ENCODE measurements around the gene CREBRF. TPM values are rescaled to one million over a fixed set of nuclear protein-coding genes. Genes with fewer than 3 reads are reported as not detected.

Gene CREBRF
- polyA plus RNA-seq, 3 donors, result 23.1 to 27.6 (median 23.6) TPM

- peaks cover 78% of the 10 kb centered on the region for H3K4me1 Mint-ChIP-seq
- Histone ChIP-seq H3K27me3 (ENCODE audit: control insufficient read depth in 2 of 2, insufficient read depth in 2 of 2, low read length in 2 of 2) (no peaks in the 10 kb centered on the region), H3K9ac (ENCODE audit: insufficient read depth, low read length, poor library complexity, severe bottlenecking) (no peak overlapping the region), H3K79me2 (ENCODE audit: insufficient read depth, low read length) (peaks cover 99% of the 10 kb centered on the region), H3K4me2 (replicated peaks; ENCODE audit: extremely low read depth, low read length, poor library complexity, severe bottlenecking) (peak overlapping the region; percentile 46), H3K36me3 (replicated peaks in 1 of 2; ENCODE audit: control insufficient read depth in 1 of 2, insufficient read depth in 2 of 2, low read length in 2 of 2) (no peaks in the 10 kb centered on the region), H2AFZ (ENCODE audit: insufficient read depth, low read depth, low read length, poor library complexity, severe bottlenecking) (no peak overlapping the region), H3K4me1 (ENCODE audit: control insufficient read depth in 1 of 2, insufficient read depth in 2 of 2, low read length in 2 of 2) (peaks cover 76 to 82% of the 10 kb centered on the region in 2 donors), H4K20me1 (ENCODE audit: insufficient read depth, low read length) (peaks cover 94% of the 10 kb centered on the region), H3K27ac (ENCODE audit: low read depth in 1 of 2, low read length in 2 of 2) (peak overlapping the region; percentile 55 to 92), H3K4me3 (replicated peaks in 1 of 3; ENCODE audit: low read depth in 2 of 3, low read length in 3 of 3) (no peak overlapping the region), H3K9me3 (replicated peaks in 1 of 2; ENCODE audit: control insufficient read depth in 1 of 2, insufficient read depth in 1 of 2, low read length in 2 of 2) (no peaks in the 10 kb centered on the region)
- peak overlapping the region; percentile 8 to 33 for H3K4me3 Mint-ChIP-seq
- intact Hi-C loops (cut with micrococcal nuclease), result loop anchor here (5.0 kb wide), 1 partner anchor 46 kb away; the partner anchor contains the start of gene CREBRF (in 2 of the 2)
- H3K9me3 Mint-ChIP-seq, result peaks cover 0 to 2% (median 0%) of the 10 kb centered on the region in 7 donors
- H3K27ac Mint-ChIP-seq, result peak overlapping the region; percentile 64 to 92 (median 89)
- 90% methylated on average over 6 of the region's 11 CpGs for WGBS (ENCODE audit: insufficient coverage)
- H3K36me3 Mint-ChIP-seq, result peaks cover 2 to 13% of the 10 kb centered on the region in 2 donors
- peak; percentile 66 for TF ChIP-seq CTCF (IDR thresholded peaks at IDR 0.05)
- no peaks in the 10 kb centered on the region for H3K27me3 Mint-ChIP-seq (ENCODE audit: low read depth in 3 of 3)
- peak; percentile 36 to 82 (median 69) for DNase-seq
These were observed 45.3 kb upstream of the CREBRF start for GRCh38 chr5:173010547-173011464.

GRCh38 chr5:173011566-173011965 lies 44.6 kb upstream of the CREBRF start:
- peak overlapping the region; percentile 46 for H3K4me2 ChIP-seq (replicated peaks; ENCODE audit: extremely low read depth, low read length, poor library complexity, severe bottlenecking)
- H3K27me3 ChIP-seq (ENCODE audit: control insufficient read depth in 2 of 2, insufficient read depth in 2 of 2, low read length in 2 of 2), result no peaks in the 10 kb centered on the region
- Mint-ChIP-seq H3K4me1 (peaks cover 82% of the 10 kb centered on the region), H3K4me3 (no peak overlapping the region), H3K9me3 (peaks cover 0 to 2% (median 0%) of the 10 kb centered on the region in 7 donors), H3K27ac (peak overlapping the region; percentile 82 to 92 (median 85)), H3K27me3 (ENCODE audit: low read depth in 3 of 3) (no peaks in the 10 kb centered on the region), H3K36me3 (peaks cover 2 to 15% of the 10 kb centered on the region in 2 donors)
- WGBS (ENCODE audit: insufficient coverage), result 0% methylated on average over 1 of the region's 4 CpGs
- intact Hi-C loops (cut with micrococcal nuclease), result loop anchor here (5.0 kb wide), 1 partner anchor 46 kb away; the partner anchor contains the start of gene CREBRF (in 2 of the 2)
- peak in 2 of 3 donors; percentile 81 to 82 for DNase-seq
- H3K27ac ChIP-seq (ENCODE audit: low read depth in 1 of 2, low read length in 2 of 2), result peak overlapping the region; percentile 55 to 92
- no peak overlapping the region for H3K4me3 ChIP-seq (replicated peaks in 1 of 3; ENCODE audit: low read depth in 2 of 3, low read length in 3 of 3)
- H2AFZ ChIP-seq (ENCODE audit: insufficient read depth, low read depth, low read length, poor library complexity, severe bottlenecking), result no peak overlapping the region
- H3K79me2 ChIP-seq (ENCODE audit: insufficient read depth, low read length), result peaks cover 99% of the 10 kb centered on the region
- TF ChIP-seq CTCF (IDR thresholded peaks at IDR 0.05), result no peak
- H3K4me1 ChIP-seq (ENCODE audit: control insufficient read depth in 1 of 2, insufficient read depth in 2 of 2, low read length in 2 of 2), result peaks cover 84 to 90% of the 10 kb centered on the region in 2 donors
- peaks cover 94% of the 10 kb centered on the region for H4K20me1 ChIP-seq (ENCODE audit: insufficient read depth, low read length)
- H3K36me3 ChIP-seq (replicated peaks in 1 of 2; ENCODE audit: control insufficient read depth in 1 of 2, insufficient read depth in 2 of 2, low read length in 2 of 2), result no peaks in the 10 kb centered on the region
- no peak overlapping the region for H3K9ac ChIP-seq (ENCODE audit: insufficient read depth, low read length, poor library complexity, severe bottlenecking)
- no peaks in the 10 kb centered on the region for H3K9me3 ChIP-seq (replicated peaks in 1 of 2; ENCODE audit: control insufficient read depth in 1 of 2, insufficient read depth in 1 of 2, low read length in 2 of 2)

Data from CD14-positive monocyte (primary cell).